AG20443 (cell line): Measurements from ENCODE around the gene TMEM125.

ENCODE experiments used
- DNase-seq: peaks from one replicate; pipeline ENCODE4 v3.0.0; 2012; ENCODE audit warnings: low spot score, mixed read lengths

TMEM125 gene

DNA sequence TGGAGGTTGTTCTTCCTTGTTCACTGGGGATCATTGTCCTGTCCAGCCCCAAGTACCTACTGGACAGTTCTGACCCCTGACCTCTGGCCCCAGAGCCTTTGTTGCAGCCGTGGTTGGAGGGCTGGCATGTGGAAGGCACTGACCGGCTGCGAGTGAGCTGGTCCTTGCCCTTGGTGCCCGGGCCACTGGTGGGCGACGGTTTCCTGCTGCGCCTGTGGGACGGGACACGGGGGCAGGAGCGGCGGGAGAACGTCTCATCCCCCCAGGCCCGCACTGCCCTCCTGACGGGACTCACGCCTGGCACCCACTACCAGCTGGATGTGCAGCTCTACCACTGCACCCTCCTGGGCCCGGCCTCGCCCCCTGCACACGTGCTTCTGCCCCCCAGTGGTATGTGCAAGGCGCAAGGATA is 42.4 kb downstream of the TMEM125 start:
- DNase-seq = no peak

DNA sequence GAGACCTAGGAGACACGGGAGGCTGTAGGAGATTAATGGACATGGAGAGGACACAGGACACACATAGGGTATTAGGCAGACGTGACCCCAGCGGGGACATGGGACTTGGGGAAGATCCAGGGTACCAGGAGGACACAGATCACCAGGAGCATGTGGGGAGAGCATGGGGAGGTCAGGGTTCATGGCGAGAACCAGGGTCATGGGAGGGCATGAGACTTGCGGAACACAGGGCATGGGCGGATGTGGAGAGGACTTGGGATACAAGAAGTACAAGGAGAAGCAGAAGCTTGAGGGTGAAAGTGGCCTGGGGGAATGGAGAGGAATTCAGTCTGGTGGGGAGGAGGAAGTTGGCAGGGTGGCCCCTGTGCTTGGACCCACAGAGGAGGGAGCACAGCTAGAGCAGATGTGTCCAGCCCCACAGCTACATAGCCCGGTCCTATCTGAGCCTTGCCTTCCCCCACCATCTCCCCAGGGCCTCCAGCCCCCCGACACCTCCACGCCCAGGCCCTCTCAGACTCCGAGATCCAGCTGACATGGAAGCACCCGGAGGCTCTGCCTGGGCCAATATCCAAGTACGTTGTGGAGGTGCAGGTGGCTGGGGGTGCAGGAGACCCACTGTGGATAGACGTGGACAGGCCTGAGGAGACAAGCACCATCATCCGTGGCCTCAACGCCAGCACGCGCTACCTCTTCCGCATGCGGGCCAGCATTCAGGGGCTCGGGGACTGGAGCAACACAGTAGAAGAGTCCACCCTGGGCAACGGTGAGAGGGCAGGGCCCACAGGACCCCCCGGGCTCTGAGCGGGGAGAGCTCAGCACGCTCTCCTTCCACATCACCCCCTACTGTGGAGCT is 43.1 kb downstream of the TMEM125 start:
- no peak for DNase-seq

DNA sequence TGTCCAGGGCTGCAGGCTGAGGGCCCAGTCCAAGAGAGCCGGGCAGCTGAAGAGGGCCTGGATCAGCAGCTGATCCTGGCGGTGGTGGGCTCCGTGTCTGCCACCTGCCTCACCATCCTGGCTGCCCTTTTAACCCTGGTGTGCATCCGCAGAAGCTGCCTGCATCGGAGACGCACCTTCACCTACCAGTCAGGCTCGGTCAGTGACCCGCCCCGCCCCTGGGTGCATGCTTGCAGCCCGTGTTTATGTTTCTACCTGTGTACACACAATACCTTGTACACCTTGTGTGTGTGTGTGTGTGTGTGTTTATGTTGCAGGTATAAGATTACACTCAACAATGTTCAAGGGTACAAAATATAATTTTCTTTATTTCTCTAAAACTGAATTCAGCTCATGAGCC is 44.0 kb downstream of the TMEM125 start:
- no peak for DNase-seq

DNA sequence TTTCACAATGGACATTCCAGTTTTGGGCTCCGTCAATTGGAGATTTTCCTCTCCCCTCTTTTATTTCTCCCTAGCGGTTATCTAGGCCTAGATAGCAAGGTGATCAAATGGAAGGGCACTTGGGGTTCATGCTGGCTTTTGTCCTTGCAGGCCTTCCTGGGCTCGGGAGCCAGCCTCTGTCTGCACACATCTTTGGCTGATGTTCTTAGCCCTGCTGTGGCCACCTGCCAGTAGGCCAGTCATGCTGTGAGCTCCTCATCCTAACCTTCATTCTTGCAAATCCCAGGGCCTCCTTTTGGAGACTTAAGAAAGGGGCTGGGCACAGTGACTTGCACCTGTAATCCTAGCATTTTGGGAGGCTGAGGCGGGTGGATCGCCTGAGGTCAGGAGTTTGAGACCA is 44.5 kb downstream of the TMEM125 start:
- no peak for DNase-seq

DNA sequence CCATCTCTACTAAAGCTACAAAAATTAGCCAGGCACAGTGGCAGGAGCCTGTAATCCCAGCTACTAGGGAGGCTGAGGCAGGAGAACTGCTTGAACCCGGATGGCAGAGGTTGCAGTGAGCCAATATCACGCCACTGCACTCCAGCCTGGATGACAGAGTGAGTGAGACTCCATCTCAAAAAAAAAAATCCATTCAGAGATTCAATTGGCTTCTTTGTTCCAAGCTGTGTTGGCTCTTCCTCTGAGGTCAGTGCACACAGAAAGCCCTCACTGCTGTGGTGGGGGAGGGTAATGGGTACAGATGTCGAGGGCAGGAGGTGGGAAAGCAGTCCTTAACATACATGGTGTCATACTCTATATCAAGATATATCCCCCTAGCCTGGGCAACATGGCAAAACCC is 45.7 kb downstream of the TMEM125 start:
- DNase-seq = no peak

DNA sequence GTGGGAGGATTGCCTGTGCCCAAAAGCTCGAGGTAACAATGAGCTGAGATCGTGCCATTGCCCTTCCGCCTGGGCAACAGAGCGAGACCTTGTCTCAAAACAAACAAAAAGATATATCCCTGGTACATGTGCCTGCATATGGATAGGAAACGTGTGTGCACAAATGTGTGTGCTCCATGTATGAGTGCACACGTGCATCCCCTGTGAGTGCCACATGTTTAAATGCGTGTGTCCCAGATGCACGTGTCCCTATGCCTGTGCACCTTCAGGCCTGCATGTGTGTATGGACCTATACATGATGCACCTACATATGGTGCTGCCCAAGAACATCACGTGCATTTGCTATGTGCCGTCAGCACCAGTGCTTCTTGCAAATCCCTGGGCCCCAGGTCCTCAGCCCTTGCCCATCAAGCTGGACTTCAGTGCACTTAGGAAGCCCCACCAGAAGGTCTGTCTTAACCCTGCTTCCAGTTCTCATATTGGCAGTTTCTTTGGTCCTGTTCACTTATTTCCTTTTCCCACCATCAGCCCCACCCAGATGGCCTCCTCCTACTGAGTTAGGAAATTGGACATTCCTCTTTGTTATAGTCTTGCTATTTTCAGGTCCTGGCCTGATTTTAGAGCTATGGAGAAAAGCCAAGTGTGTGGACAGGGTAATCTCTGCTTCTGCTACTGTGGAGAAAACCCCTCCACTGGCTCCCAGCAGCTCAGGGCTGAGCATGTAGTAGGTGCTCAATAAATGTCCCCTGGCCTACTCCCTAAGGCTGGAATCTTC is 46.4 kb downstream of the TMEM125 start:
- peak; percentile 38 for DNase-seq

DNA sequence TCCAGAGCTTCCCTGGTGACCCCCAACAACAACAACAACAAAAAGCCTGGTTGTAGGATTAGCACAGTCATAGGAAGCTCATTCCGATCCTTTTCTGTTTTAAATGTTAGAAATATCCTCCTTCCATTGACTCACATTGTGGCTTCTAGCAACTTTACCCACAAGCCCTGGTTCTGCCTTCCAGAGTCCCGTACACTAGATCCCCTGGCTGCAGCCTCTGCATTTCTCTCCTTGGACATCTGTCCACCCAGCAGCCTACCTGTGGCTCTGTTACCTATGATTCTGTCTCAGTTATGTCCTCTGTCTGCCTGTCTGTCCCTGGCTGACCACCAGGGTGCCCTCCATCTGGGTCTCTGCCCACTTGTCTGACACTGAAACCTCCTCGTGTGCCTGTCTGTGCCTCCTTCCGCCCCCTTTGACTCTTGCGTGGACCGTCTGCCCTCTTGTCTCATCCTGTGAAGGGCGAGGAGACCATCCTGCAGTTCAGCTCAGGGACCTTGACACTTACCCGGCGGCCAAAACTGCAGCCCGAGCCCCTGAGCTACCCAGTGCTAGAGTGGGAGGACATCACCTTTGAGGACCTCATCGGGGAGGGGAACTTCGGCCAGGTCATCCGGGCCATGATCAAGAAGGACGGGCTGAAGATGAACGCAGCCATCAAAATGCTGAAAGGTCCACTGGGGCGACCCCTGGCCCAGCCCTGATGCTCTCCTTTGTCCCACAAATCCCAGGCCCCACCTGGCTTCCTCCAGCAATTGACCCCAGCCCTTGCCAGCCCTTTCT is 47.1 kb downstream of the TMEM125 start:
- no peak for DNase-seq

DNA sequence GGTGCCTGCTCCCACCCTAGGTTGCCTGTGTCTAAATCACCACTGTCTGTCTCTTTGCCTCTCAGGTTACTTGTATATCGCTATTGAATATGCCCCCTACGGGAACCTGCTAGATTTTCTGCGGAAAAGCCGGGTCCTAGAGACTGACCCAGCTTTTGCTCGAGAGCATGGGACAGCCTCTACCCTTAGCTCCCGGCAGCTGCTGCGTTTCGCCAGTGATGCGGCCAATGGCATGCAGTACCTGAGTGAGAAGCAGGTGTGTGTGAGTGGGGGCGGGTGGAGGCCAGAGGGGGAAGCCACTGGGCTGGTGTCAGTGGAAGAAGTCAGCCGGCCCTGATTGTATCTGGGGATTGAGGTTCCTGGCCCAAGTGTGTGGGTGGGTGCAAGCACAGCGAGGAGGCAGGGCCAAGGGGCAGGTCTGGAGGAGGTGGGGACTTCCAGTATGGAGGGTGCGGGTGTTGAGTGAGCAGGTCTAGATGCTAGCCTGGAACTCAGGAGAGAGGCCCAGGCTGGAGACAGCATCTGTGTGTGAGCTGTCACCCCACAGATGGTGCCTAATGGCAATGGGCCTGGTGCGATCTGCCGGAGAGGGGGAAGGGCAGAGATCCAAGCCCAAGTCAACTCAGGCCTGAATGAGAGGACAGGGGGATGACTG is 48.2 kb downstream of the TMEM125 start:
- DNase-seq = no peak

DNA sequence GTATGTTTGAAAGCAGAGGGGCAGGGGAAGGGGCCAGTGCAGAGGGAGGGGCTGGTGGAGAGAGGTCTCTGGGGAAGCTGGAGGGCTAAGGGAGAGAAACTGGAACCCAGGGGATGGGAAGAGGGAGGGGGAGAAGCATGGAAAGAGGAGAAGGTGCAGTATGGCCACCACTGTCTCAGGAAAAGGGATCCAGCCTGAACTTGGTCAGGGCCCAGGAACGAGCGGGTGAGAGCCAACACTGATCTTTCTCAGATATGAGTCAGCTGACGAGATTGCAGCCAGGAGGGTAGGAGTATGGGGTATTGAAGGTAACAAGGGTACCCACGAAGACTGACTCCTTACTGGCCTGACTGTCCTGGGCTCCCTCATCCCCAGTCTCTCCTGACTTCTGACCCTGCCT is 49.0 kb downstream of the TMEM125 start:
- DNase-seq = no peak

DNA sequence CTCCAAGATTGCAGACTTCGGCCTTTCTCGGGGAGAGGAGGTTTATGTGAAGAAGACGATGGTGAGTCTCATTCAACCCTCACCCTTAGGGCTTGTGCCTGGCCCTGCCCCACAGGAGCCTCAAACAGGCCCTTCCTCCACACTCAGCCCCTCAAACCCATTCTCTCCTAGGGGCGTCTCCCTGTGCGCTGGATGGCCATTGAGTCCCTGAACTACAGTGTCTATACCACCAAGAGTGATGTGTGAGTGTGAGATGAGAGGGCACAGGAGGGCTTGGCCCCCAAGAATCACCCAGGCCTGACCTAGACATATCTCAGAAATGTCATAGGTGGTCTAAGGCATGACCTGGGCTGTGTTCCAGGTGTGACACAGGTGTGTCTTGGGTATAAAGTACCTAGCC is 49.5 kb downstream of the TMEM125 start:
- DNase-seq = no peak

DNA sequence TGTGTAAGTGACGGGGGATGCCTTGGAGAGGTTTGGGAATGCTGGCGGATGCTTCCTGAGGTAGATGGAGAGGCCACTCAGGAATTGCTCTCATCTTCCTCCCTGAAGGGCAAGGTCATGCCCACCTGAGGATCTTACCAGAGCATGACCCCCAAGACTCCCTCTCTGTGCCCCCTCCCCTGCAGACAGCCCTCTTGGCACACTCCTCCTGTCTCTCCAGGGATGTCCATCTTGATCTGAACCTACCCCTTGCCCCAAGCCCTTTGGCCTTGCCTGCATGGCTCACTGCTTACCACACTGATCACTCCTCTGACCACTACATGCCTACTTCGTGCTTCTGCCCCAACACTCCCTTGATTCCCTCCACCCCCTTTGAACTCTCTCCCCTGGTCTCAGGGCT is 50.0 kb downstream of the TMEM125 start:
- DNase-seq = no peak

DNA sequence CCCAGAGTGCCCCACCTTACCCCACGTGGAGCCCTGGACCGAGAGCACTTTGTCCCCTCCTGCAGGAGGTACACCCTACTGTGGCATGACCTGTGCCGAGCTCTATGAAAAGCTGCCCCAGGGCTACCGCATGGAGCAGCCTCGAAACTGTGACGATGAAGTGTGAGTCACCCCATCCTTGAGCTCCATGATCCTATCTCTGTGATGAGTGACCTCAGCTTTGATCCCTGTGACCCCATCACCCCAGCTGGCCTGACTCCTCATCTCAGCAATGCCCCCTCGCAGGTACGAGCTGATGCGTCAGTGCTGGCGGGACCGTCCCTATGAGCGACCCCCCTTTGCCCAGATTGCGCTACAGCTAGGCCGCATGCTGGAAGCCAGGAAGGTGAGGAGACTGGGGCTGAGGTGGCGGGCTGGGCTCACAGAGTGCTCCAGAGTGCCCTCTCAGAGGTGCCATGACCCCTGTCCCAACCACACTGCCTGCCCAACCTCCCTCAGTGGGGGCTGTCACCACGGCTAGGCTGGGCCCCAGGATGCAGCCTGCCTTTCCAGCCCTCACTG is 51.6 kb downstream of the TMEM125 start:
- DNase-seq = no peak

DNA sequence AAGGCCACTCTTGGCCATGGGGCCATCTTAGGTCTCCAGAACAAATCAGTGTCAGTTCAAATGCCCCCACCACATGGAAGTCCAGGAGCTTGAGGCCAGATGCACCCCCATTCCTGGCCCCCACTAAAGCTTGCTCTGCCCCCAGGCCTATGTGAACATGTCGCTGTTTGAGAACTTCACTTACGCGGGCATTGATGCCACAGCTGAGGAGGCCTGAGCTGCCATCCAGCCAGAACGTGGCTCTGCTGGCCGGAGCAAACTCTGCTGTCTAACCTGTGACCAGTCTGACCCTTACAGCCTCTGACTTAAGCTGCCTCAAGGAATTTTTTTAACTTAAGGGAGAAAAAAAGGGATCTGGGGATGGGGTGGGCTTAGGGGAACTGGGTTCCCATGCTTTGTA is 52.7 kb downstream of the TMEM125 start:
- no peak for DNase-seq
